HG03095 (cell line): Measurements from ENCODE around the gene RUNX3.
A peak's percentile ranks its signal among the peaks of the same experiment; 100 is the strongest.

Experiments
- ATAC-seq: cut with Tn5 transposase; IDR thresholded peaks from one replicate; pipeline ENCODE4 v1.9.1; 2021; ENCODE audit warnings: moderate library complexity; ENCODE audit not compliant: unreplicated experiment

Gene RUNX3

DNA sequence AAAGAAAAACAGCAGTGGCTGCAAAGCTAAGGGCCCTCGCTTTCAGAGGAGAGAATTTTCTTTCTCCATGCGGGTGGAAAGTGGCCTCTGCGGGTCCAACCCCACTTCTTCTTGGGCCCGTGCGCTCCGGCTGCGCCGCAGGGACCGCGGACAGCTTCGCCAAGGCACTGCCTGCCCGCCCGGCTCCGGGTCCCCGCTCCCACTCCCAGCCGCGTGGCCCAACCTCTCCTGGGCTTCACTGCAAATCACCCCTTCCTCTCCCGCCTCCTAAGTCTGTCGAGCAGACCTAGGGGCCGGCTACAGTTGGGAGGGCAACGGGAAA lies 1.0 kb upstream of the RUNX3 start:
- no peak for ATAC-seq

DNA sequence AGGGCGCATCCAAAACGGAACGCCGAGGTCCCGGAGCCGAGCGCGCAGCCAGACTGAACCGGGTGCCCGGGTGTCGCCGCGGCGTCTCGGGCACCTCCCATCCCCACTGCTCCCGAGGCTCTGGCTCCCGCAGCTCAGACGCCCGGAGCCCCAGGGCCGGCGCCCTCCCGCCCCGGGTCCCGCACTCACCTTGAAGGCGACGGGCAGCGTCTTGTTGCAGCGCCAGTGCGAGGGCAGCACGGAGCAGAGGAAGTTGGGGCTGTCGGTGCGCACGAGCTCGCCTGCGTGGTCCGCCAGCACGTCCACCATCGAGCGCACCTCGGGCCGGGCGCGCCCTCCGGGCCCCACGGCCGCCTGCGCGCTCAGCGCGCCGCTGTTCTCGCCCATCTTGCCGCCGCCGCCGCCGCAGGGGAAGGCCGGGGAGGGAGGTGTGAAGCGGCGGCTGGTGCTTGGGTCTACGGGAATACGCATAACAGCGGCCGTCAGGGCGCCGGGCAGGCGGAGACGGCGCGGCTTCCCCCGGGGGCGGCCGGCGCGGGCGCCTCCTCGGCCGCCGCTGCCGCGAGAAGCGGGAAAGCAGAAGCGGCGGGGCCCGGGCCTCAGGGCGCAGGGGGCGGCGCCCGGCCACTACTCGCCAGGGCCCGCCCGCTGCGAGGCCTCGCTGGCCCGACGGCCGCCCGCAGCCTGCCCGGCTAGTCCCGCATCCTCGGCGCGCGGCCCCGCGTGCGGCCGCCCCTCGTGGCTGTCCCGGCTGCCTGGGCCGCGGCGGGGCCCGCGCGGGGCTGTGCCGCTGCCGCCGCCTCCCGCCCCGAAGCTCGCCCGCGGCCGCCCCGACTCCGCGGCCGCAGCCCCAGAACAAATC lies 447 bp downstream of the RUNX3 start:
- peak; percentile 12 for ATAC-seq

DNA sequence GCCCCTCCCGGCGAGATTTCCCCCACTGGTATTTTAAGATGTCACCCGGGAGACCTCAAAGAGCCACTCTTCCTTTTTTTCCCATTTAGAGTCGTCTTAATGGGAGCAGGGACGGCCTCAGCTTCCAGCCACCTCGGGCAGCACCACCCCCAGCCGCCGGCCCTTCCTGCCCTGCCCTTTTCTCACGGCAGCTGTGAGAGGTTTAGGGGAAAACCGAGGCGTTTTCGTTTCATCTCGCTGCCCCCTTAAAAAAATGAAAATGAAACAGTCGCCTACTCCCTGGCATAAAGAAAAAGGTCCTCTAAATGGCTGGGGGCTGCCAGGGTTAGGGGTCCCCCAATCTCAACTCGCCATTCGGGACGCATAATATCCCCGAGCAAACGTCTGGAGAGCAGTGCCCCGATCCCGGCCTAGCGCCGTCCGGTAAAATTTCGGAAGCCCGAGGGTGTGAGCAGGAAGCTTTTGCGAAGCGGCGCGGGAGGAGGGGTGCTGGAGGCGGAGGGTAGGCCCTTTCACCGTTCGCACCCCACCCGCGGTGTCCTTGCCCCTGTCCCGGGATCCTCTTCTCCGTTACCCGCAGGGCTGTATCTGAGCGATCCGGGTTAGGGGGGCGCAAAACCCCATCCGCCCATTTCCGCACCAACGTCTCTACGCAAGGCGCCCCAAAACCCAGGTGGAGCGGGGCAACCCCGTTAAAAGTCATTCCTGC lies 1.2 kb downstream of the RUNX3 start:
- no peak for ATAC-seq

DNA sequence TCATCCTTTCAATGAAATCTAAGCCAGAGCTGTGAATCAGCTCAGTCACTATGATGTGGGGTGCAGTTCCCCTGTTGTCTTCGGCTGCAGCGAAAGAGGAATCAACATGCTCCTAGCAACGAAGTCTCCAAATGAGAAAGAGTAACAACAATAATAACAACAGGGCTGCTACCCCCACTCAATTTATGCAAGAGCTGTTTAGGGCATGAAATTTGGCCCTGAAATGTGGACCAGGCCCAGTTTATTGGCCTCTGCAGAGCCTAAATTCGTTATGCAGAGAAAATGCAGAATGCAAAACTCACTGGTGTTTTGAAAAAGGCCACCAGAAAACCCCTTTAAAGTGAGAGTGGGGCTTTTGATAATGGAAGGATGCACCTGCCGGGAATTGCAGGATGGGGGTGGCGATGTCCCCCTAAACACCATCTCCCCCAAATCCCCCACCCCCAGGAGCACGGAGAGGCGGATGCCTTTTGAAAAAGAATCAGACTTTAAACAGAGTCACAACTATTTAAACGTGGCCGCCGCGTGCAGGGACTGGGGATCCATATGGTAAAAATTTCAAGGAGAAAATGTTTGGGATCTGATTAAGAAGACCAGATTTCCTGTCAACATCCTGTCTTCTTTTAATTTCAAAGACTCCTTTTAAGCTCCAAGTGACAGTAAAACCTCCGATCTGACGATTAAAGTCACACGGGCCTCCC lies 1.9 kb downstream of the RUNX3 start:
- ATAC-seq: no peak

DNA sequence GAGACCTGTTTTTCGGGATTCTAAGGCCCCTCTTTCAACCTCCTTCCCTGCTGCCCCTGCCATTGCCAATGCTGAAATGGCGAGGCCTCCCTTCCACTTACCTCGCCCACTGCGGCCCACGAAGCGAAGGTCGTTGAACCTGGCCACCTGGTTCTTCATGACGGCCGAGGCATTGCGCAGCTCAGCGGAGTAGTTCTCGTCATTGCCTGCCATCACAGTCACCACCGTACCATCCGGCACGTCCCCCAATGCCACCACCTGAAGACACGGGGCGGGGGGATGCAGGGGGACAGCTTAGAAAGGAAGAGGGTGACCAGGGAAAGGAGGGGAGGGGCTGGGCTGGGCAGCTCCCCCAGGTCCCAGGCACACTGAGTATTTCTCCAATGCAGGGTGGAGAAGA lies 2.6 kb downstream of the RUNX3 start:
- ATAC-seq: no peak

DNA sequence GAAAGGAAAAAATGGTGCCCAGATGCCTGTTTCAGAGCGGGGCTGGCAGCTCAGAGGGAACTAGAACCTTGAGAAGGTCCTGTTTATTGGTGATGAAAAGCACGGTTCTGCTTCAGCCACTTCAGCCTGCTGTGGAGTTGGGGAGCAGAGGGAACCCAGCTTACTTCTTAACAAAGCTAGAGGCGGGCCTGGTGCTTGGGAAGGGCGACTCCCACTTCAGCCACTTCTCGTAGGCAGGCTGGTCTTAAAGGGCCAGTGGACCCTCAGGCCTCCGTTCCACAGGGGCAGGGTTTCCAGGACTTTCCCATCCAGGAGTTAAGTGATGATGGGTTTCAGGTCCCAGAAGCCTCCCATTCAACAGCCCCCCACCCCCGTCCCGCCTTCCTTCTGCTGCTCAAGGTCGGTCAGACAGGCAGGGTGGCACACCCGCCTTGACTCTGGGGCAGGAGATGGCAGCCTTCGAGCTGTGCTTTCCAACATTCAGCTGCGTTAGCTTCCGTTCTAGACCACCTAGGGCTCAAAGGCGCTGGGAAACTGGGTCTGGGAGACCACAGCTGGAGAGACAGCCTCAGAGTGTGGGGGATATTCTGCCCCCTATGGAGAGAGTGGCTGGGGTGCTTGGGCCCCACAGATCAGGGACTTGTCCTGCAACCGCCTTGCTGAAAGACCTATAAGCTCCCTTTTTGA lies 3.4 kb downstream of the RUNX3 start:
- ATAC-seq: no peak

DNA sequence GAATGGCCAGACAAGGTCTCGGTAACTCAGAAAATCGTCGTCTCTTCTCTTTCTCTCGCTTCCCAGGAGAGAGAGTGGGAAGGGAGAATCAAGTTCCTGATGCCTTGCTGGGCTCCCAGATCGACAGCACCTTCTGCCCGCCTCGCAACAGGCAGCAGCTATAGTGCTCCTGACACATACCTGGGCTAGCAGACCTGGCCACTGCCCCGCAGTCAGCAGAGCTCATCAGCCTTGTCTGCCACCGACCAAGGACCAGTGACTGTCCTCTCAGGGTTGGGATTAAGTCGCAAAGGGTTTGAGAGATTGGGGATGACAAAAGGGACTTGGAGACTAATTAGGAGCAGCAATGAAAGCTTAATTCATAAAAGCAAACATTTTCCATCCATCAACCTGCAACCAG lies 4.1 kb downstream of the RUNX3 start:
- no peak for ATAC-seq

DNA sequence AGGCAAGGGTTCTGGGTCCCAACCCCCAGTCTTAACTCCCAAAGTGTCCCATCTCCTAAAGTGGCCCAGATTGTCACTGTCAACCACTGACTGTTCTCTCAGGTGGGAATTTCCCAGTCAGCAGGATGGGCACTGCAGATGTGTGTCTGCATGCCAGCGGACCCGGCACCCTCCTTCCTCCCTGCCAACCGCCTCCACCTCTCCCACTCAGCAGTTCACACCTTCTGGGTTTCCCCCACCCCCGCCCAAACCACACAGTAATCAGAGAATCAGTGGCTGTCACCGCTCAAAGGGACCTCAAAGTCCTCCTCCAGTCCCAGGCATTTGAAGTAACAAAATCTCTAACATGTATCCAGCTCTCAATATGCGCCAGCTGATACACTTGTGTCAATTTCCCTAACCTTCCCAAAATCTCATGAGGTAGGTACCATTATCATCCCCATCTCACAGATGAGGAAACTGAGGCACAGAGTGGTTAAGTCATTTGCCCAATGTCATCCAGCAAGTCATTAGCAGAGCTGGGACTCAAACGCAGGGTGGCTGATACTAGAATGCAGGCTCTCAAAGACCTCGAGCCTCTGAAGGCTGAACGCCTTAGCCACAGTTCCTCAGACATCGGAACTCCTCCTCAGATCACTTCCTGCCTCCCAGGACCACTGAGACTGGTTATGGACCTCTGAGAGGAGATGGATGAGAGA lies 4.8 kb downstream of the RUNX3 start:
- no peak for ATAC-seq

DNA sequence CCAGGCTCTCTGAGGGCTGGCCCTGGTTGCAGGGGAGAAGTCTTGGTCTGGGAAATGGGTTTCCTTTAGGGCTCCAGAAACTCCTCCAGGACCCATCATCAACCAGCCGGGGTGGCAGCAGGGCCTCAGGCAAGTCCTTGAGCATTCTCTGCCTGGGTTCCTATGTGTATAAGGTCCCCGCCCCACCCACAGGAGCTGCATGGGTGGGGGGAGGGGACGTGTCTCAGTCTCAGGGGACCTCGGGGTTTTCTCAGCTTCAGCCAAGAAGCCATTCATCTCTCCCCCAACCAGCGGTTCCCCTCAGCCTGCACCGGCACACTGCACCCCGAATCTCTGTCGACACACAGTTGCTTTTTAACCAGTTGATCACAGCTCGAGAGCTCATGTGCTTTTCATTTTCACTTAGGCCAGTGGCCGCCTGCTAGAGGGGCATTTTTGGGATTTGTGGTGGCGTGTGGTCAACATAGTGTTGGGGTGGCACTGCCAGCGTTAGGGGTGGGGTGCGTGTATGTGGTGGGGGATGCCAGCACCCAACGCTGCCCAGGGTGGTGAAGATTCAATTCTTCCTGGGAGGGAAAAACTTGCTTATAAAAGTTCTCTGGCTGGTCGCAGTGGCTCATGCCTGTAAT lies 6.5 kb downstream of the RUNX3 start:
- ATAC-seq: peak; percentile 32

DNA sequence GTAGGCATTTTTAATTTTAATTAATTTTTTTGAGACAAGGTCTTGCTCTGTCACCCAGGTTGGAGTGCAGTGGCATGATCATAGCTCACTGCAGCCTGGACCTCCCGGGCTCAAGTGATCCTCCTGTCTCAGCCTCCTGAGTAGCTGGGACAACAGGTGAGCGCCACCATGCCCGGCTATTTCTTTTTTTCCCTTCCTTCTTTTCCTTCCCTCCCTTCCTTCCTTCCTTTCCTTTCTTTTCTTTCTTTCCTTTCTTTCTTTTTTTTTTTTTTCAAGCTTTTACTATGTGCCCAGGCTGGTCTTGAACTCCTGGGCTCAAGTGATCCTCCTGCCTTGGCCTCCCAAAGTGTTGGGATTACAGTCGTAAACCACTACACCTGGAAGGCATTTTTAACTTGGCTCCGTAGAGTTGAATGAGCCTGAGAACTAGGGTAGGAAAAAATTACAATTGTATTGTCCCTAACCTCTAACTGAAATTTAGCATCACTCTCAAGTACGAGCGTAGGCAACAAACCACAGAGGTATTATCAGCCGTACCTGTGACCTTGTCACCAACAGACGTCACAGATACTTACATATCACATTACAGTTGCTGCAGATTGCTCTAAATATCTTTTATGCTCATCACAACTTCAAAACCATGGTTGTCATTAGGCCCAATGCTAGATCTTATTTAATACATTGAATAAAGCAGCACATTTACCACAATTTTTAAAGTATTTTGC lies 8.0 kb downstream of the RUNX3 start:
- ATAC-seq: no peak

DNA sequence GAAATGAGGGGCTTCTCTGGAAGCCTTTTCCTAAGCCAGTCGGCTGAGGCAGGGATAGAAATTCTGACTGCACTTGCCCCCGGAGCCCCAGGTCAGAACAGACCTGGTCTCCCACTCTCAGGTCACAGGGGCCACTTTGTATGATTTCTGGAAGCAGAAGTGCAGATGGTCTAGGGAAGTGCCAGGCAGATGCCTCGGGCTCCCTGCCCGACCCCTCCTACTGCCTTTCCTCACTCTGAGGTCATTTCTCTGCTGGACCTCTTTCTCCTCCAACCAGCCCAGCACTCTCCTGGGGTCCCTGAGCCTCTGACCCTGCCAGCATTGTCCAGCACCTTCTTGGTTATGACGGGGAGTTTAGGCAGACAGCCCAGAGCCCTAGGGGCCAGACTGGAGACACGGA lies 8.7 kb downstream of the RUNX3 start:
- no peak for ATAC-seq

DNA sequence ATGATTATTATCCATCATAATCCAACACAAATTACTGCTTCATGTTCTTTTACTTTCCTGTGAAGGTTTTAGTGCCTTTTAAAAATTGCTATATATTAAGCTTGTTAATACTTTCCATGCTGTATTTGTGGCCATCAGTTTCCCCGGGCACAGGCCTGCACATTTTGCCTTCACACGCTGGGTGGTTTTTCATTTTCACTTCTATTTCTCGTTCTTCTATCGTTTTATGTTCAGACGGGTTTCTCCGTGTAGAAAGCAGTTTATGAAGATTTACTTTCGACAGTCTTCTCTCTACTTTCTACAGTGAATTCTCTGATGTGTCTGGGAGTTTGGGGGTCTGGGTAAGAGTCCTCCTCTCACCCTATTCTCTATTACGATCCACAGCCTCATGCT lies 9.5 kb downstream of the RUNX3 start:
- no peak for ATAC-seq

DNA sequence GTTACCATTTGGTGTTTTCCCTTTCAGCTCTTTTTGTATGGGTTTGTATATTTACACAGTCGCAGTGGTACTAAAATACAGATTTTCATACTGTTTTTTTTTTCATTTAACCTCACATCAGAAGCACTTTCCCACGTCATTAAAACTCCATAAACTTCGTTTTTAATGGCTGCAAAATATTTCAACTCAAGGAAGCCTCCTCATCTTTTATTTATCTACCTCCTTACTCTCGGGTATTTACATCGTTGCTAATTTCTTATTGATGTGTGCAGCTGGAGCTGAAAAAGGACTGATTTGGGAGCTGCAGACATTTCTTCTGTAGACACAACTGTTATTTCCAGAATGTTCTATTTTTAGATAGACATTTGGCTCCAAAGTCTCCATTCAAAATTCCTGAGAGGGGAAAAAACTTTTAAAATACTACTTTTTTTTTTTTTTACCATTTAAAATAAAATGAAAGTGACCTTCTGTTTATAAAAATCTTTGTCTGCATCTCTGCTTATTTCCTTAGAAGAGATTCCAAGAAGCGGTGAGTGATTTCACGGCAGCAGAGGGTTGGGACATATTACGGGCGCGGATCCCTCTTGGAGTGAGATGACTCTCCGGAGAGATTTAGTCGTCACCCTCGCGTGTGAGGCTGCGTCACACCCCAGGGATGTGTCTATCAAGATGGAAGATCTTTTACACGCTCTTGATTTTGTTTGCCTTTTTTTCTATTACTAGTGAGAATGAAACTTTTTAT lies 10.1 kb downstream of the RUNX3 start:
- ATAC-seq: no peak

DNA sequence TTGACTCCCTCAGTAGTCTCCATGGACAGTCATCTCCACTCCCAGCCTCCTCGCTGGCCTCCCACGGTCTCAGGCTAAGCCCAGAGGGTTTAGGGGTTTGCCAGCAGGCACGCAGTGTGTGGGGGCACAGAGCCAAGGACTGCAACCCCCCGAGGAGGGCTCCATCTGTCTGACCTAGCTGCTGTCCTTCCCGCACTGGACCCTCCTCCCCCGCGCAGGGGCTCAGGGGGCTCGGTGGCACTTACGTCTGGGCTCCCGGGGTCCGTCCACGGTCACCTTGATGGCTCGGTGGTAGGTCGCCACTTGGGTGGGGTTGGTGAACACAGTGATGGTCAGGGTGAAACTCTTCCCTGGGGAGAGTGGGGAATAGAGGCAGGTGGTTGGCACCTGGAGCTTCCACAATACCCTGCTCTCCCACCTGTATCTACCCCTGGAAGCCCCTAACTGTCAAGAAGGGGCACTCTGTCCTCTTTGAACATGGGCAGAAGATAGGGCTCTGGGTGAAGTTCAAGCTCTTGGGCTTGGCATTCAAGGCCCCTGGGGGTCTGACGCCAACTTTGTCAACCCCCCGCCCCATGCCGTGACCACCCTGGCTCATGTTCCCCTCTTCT lies 11.0 kb downstream of the RUNX3 start:
- ATAC-seq: no peak

DNA sequence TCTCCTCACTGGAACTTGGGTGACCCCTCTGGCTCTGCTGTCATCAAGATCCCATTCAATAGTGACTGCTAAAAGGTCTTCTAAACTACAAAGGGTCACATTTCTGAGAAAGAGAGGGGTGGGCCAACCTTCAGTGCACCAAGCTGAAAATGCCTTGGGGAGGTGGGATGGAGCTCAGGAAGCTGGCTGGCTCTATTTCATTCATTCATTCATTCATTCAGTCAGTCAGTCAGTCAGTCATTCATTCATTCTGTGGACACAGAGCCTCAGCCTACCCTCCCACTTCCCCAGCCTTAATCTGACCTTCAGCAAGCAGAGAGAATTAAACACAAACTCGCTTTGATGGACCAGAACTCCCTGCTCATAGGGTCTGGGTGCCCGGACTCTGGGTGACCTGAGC lies 11.7 kb downstream of the RUNX3 start:
- no peak for ATAC-seq

DNA sequence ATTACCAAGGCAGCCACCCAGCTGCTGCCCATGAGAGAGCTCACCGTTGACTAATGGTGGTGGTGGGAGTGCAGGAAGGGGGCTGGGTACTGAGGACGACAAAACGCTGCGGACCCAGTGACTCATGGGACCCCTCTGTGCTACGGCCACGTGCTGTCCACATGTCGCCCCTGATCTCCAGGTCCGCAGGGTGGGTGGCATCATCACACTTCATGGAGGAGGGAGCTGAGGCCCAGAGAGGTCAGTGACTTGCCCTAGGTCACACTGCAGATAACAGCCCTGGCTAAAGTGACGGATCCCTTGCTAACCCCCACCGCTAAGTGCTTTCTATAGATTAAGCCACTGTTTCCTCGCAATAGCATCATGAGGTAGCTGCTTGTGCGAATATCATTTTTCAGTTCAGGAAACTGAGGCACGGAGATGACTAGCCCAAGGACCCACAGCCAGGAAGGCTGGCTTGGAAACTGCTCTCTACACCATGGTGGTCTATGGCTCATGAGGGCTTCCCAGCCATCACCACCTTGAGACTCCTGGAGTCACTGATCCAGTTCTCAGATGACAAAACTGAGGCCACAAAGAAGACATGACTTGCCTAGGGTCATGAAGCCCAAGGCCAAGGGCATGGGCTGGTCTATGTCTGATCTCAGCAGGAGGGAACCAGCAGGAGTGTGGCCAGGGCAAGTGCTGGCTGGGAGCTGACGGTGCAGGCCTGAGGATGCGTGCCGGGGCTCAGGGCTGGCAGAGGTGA lies 12.6 kb downstream of the RUNX3 start:
- ATAC-seq: no peak

DNA sequence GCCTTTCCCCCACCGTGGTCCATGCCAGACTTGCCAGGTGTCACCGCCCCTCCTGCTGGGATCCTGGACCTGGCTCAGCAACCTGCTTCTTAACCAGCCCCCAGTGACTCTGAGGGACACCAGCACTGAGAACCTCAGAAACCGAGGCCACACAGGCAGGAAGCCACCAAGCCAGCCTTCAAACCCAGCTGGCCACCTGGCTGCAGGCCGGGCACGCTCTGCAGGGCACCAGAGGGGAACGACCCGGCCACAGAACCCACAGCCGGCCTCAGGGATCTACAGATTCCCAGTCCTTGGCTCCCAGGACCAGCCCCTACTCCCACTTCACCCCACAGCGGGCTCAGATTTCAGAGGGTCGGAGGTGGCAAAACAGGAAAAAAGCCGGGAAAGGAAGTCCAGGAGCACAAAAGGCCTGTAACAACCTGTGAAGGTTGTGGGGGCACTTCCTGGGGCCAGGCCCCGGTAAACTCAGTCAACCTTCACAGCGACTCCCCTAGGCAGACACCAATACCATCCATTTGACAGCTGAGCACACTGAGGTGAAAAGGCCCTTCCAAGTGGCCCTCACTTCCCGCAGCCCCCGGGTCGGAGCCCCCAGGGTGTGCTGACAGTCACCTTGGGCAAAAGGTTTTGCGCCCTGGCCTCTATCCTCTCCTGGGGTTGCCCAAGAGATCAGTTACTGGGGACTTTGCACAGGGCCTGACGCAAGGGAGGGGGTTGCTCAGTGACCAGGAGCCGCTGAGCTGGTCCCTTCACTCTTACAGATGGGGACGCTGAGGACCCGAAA lies 14.1 kb downstream of the RUNX3 start:
- no peak for ATAC-seq
